ENCODE data around the gene OGDH.

GRCh38 chr7:44750921-44751571 is 144.6 kb downstream of the OGDH start:
- TF ChIP-seq CTCF (IDR thresholded peaks at IDR 0.05; ENCODE audit: low read length) (no peak), EZH2 (optimal IDR thresholded peaks at IDR 0.05; ENCODE audit: low read depth, low read length) (no peak)
